NCI-H1048 (cell line): ENCODE data around the gene CRHR1.

Source experiments
- DNase-seq: peaks from one replicate; lab custom pipeline; 2025; lab: John Stamatoyannopoulos, UW

CRHR1 gene

GRCh38 chr17:45789874-45790273 is 5.8 kb downstream of the CRHR1 start:
- no peak for DNase-seq

GRCh38 chr17:45790296-45790922 is 6.3 kb downstream of the CRHR1 start:
- no peak for DNase-seq

DNA sequence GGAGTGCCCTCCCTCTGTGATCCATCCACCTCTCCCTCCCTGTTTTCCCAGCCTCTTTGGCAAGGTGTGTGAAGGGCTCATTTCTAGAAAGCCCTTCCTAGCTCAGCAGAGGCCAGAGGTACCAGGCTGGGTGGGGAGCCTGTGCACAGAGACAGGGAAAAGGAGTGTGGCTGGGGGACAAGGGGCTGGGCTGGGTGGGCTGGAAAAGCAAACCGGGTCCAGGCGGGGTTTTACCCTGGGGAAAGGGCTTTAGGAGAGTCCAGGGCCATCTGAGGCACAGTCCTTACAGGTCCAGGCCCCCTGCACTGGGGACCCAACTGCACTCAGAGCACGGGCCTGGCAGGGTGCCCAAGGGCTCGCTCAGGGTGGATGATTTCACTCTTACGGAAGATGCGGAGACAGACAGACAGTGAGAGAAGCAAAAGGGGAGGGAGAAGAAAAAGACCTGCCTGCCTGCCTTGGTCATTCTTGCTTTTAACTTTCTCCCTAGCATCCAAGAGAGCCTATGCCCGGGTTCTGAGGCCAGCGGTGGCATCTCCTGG is 7.0 kb downstream of the CRHR1 start:
- DNase-seq = no peak

DNA sequence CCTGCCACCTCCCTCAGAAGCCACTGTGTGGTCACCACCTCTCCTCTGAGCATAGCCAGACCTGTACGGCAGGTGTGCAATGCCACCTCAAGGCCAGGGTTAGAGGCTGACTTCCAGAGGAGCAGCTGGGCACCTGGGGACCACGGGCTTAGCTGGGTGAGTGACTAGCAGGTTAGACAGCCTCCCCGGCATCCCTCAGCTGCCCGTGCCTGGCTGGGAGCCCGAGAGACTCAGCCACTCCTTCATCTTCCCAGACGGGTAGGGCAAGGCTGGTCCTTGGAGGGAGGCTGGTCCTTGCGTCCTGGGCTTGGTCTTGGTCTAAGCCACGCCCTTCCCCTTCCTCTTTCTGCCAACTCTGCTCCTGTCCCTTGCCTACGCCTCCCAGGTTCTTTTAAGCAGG is 7.8 kb downstream of the CRHR1 start:
- no peak for DNase-seq

GRCh38 chr17:45792437-45792836 is 8.3 kb downstream of the CRHR1 start:
- no peak for DNase-seq

DNA sequence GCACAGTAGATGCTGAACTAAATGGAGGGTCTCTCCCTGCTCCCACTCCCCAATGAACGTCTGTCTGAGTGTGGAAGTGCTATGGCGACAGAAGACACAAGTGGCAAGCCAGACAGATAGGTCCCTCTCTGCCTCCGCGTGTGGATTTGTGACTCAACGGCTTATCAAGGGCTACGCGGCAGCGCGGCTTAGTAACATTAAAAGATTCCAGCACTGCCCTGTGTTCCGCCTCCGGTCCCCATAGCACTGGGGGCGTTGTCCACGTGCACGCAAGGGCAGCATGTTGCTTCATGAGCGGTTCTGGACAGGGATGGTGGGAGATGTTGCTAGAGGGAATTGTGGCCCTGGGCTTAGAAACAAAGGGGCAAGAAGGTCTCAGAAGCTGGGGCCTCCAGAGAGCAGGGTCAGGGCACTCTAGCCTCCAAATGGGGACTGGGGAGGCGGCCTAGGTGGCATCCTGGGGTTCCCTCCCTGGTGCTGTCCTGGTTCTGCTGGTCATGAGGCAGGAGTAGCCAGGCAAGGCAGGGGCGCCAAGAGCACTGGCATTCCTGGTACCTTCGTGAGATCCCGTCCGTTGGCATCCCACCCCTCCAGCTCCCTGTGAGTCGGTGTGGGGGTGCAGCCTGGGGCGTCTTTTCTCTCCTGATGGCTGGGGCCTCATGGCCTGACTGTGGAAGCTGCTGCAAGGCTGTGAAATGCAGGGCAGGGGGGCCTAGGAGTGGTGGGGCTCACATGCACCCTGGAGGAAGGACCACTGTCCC is 9.1 kb downstream of the CRHR1 start:
- DNase-seq = no peak

- DNase-seq = no peak
These were observed 9.9 kb downstream of the CRHR1 start for GRCh38 chr17:45793999-45794540.

DNA sequence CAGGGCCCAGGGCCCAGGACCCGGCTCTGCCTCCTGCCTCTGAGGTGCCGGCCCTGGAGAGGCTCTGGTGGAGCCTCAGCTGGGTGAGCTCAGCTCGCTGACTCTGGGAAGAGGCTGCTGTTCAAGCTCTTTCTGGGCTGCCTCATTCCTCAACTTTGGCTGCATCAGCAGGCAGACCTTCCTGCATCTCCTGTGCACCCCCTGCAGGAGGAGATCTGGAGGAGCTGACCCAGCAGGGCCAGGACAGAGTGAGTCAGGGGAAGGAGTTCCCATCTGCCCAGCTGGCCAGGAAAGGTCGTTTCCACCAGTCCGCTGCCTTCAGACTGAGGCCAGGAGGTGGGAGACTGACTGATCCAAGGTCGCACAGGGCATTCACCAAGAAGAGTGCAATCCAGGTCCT is 10.7 kb downstream of the CRHR1 start:
- no peak for DNase-seq

DNA sequence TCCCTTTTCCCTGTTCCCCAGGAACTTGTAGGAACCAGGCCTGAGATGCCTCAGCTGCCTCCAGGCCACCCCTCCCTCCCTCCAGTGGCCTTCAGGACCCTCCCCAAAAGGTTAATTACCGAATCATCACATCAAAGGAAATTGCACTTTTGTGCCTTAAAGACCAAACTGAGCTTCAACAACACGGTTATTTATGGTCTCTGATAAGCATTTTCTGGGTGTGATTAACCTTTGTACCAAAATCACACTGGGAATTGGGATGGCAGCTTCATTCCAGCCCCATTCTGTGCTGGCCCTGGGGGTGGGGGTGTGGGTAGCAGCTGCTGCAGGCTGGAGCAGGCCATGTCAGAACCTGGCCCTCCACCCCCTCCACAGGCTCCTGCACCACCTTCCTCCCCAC is 16.7 kb downstream of the CRHR1 start:
- no peak for DNase-seq

DNA sequence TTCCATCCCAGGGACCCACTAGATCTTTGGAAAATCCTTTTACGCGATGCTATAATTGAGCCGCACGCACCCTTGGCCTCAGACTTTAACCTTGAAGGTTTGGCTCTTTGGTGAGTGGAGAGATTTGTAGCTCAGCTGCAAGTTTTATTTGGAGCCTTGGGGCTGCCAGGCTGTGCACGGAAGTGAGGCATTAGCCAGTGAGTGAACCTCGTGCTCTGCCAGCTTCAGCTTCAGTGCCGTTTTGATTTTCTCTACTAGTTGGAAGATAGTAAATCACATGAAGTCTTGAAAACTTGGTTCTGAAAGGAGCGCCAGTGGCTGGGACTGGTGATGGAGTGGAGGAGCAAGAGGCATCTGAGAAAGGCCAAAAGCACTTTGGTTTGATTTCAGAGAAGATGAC is 17.3 kb downstream of the CRHR1 start:
- no peak for DNase-seq

- no peak for DNase-seq
These were observed 24.7 kb downstream of the CRHR1 start for GRCh38 chr17:45808845-45809244.

GRCh38 chr17:45809499-45809898 is 25.4 kb downstream of the CRHR1 start:
- DNase-seq = no peak

DNA sequence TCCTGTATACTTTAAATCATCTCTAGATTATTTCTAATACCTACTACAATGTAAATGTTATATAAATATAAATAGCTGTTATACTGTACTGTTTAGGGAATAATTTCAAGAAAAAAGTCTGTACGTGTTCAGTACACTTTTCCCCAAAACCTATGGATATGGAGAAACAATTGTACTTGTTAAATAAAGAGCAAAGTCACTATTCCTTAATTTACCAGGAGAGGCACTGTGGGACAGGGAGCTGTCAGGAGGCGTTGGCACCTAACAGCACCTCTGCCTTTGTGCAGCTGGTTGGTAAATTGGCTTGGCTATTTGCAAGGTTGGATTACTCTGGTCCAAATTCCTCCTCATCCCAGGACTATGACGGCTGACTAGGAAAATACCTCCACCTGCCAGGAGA is 28.0 kb downstream of the CRHR1 start:
- no peak for DNase-seq

GRCh38 chr17:45813048-45813725 is 29.1 kb downstream of the CRHR1 start:
- no peak for DNase-seq

- no peak for DNase-seq
These were observed 30.8 kb downstream of the CRHR1 start for GRCh38 chr17:45814622-45815606.

DNA sequence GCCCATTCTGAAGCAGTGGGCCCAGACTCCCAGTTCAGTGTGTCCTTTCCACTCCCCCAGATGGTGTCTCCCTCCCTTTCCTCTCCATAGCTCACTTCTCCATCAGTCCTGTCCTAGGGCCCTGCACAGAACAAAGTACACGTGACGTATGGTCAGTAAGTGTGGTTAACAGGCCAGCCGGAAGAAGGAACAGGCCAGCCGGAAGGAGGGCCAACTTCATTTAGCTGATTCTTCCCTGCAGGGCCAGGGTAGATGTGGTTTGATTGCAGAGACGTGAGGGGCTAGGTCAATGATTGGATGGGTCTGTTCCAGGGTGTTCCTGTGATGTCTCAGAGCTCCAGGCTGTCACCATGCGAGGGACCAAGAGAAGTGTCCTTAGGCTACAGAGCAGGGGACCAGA is 31.6 kb downstream of the CRHR1 start:
- no peak for DNase-seq

DNA sequence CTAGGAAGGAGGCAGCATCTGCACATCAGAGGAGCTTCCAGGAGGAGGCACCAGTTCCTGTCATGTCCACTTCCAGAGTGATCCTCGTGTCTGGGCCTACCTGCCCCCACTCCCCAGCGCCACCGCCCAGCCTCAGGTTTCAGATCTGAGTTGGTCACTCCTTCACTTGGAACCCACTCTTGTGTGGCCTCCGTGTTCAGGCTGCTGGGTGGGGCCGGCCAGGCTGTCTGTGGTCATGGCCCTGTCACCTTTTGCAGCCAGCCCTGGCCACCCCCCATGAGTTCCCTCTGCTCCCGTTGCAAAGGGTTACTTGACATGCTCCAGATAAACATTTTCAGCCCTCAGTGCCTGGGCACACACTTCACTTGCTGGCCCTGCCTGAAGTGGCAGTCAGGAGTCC is 33.9 kb downstream of the CRHR1 start:
- no peak for DNase-seq

DNA sequence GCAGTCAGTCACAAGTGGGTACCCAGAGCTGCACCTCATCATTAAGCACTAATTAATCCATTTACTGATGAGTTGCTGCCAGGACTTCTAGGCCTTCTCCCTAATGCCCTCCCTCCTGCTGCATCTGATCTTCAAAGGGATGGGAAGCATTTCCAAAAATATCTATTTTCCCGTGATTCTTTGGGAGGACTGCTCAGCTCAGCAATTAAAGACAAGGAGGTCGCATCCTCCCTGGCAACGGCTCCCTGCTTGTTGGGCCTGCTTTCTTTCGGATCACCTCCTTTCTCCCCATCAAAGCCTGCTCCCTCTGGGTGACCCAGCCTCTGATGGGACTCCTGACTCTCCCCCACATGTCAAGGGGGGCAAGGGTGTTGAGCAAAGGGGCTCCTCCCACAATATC is 34.6 kb downstream of the CRHR1 start:
- no peak for DNase-seq

- DNase-seq = no peak
These were observed 35.5 kb downstream of the CRHR1 start for GRCh38 chr17:45819632-45820031.

DNA sequence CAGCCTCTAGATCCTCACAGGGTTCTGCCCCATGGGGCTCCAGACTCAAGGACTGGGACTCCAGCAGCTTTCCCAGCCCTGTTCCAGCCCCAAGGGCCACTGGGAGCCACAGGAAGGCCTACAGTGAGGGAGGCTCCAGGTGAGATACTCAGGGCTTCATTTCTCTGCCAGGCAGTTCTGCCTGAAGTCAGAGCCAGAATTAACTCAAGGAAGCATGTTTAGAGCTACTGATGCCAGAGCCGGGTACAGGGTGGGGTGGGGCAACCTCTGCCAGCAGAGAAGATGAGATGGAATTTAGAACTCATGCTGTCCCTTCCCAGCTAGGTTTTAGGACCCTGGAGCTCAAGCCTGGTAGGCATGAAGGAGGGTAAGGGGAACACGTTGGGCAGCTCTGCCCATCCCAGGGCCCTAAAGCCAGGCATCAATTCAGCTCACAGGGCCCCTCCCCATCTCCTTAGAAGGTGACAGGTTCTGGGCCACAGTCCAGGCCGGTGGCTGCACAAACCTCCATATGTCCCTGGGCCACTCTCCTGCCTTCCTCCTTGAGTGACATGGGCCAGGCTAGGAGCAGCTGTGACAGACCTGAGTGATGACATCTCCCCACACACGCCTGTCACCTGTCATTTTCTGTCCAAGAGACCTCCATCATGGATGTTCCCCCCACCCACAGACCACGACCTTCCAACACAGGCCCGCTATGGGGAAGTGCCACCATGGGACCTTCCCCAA is 36.1 kb downstream of the CRHR1 start:
- DNase-seq = no peak

- DNase-seq = no peak
These were observed 37.0 kb downstream of the CRHR1 start for GRCh38 chr17:45821147-45821546.
